ENCODE results near the gene ADGRV1.
"Not testable (repeated sequence)": the region's sequence is repeated elsewhere in the genome, so short reads cannot be mapped to it uniquely, and the experiment has no call there.

Gene ADGRV1

GRCh38 chr5:90657030-90657429, 98.4 kb downstream of the ADGRV1 start:
- DNase-seq (ENCODE audit: low read depth): no peak

- no peak for DNase-seq (ENCODE audit: low read depth)
Measured at GRCh38 chr5:90657788-90658187, 99.2 kb downstream of the ADGRV1 start.

GRCh38 chr5:90658620-90659019, 100.0 kb downstream of the ADGRV1 start:
- DNase-seq (ENCODE audit: low read depth): no peak

GRCh38 chr5:90668079-90668565, 109.5 kb downstream of the ADGRV1 start:
- DNase-seq (ENCODE audit: low read depth): not testable (repeated sequence)

- no peak for DNase-seq (ENCODE audit: low read depth)
Measured at GRCh38 chr5:90675222-90675621, 116.6 kb downstream of the ADGRV1 start.

GRCh38 chr5:90680921-90681563, 122.4 kb downstream of the ADGRV1 start:
- no peak for DNase-seq (ENCODE audit: low read depth)

- no peak for DNase-seq (ENCODE audit: low read depth)
Measured at GRCh38 chr5:90682278-90682677, 123.7 kb downstream of the ADGRV1 start.

- no peak for DNase-seq (ENCODE audit: low read depth)
Measured at GRCh38 chr5:90685425-90686022, 126.9 kb downstream of the ADGRV1 start.

- not testable (repeated sequence) for DNase-seq (ENCODE audit: low read depth)
Measured at GRCh38 chr5:90686363-90686762, 127.8 kb downstream of the ADGRV1 start.

GRCh38 chr5:90687458-90687857, 128.9 kb downstream of the ADGRV1 start:
- not testable (repeated sequence) for DNase-seq (ENCODE audit: low read depth)

GRCh38 chr5:90689064-90689463, 130.5 kb downstream of the ADGRV1 start:
- no peak for DNase-seq (ENCODE audit: low read depth)

- DNase-seq (ENCODE audit: low read depth): no peak
Measured at GRCh38 chr5:90690307-90690706, 131.7 kb downstream of the ADGRV1 start.

GRCh38 chr5:90691533-90691932, 132.9 kb downstream of the ADGRV1 start:
- no peak for DNase-seq (ENCODE audit: low read depth)

- DNase-seq (ENCODE audit: low read depth): no peak
Measured at GRCh38 chr5:90696153-90696552, 137.6 kb downstream of the ADGRV1 start.

- no peak for DNase-seq (ENCODE audit: low read depth)
Measured at GRCh38 chr5:90700299-90700698, 141.7 kb downstream of the ADGRV1 start.

GRCh38 chr5:90703932-90704331, 145.3 kb downstream of the ADGRV1 start:
- no peak for DNase-seq (ENCODE audit: low read depth)

- DNase-seq (ENCODE audit: low read depth): no peak
Measured at GRCh38 chr5:90707698-90708097, 149.1 kb downstream of the ADGRV1 start.

- peak; percentile 25 for DNase-seq (ENCODE audit: low read depth)
Measured at GRCh38 chr5:90709323-90710155, 150.9 kb downstream of the ADGRV1 start.

- no peak for DNase-seq (ENCODE audit: low read depth)
Measured at GRCh38 chr5:90718387-90718786, 159.8 kb downstream of the ADGRV1 start.

GRCh38 chr5:90739567-90739966, 181.0 kb downstream of the ADGRV1 start:
- DNase-seq (ENCODE audit: low read depth): no peak

GRCh38 chr5:90740244-90740799, 181.7 kb downstream of the ADGRV1 start:
- no peak for DNase-seq (ENCODE audit: low read depth)

GRCh38 chr5:90741022-90741564, 182.5 kb downstream of the ADGRV1 start:
- no peak for DNase-seq (ENCODE audit: low read depth)

All from stromal cell of bone marrow (primary cell).